Activated CD4-positive, alpha-beta memory T cell treated with anti-CD3 and anti-CD28 coated beads for 36 hours (primary cell): ENCODE measurements around the gene UBR3. TPM values are rescaled to one million over a fixed set of nuclear protein-coding genes. Genes with fewer than 3 reads are reported as not detected.

Experiments used
- CTCF ChIA-PET: fragments of 350-600 bp; sonication (Branson Sonifier 250); formaldehyde crosslinking; loops from one replicate; lab custom pipeline; 2021; ENCODE audit warnings: antibody characterized with exemption, inconsistent platforms; lab: Charles Lee
- POLR2A ChIA-PET: fragments of 350-600 bp; sonication (Branson Sonifier 250); formaldehyde crosslinking; loops from one replicate; lab custom pipeline; 2021; ENCODE audit warnings: antibody characterized with exemption; lab: Charles Lee
- DNase-seq: peaks from one replicate; pipeline ENCODE4 v3.0.0-alpha.2; 2020
- H3K27ac Mint-ChIP-seq: one replicate; pipeline ENCODE4 v1.8.0; 2021; ENCODE audit warnings: mixed read lengths
- H3K27me3 Mint-ChIP-seq: one replicate; pipeline ENCODE4 v1.8.0; 2021; ENCODE audit warnings: mixed read lengths
- H3K36me3 Mint-ChIP-seq: one replicate; pipeline ENCODE4 v1.8.0; 2021; ENCODE audit warnings: mixed read lengths
- H3K4me1 Mint-ChIP-seq: one replicate; pipeline ENCODE4 v1.8.0; 2021; ENCODE audit warnings: low read depth, mixed read lengths
- H3K4me3 Mint-ChIP-seq: one replicate; pipeline ENCODE4 v1.8.0; 2021; ENCODE audit warnings: mild to moderate bottlenecking, mixed read lengths
- H3K9me3 Mint-ChIP-seq: one replicate; pipeline ENCODE4 v1.8.0; 2021; ENCODE audit warnings: mixed read lengths
- intact Hi-C: fragments of 100-400 bp; cut with micrococcal nuclease; formaldehyde crosslinking; loops from one replicate; pipeline ENCODE4 v1.15.1; 2023
- total RNA-seq, 2 experiments: library from RNA; stranded (reverse); gene quantifications; one replicate each; pipeline ENCODE4 v1.2.3, GENCODE V29; 2021

UBR3 gene
- total RNA-seq, 2 experiments from 2014 or later, result 16.2 to 18.1 TPM

- H3K4me1 Mint-ChIP-seq, result no peaks in the 10 kb centered on the region
- H3K27ac Mint-ChIP-seq, result no peak overlapping the region
- no peak for DNase-seq
- peaks cover 12% of the 10 kb centered on the region for H3K36me3 Mint-ChIP-seq
- H3K27me3 Mint-ChIP-seq, result no peaks in the 10 kb centered on the region
- POLR2A ChIA-PET, result no interaction called here
- H3K4me3 Mint-ChIP-seq, result no peak overlapping the region
- CTCF ChIA-PET, result no interaction called here
- intact Hi-C loops, result no loop called here
- H3K9me3 Mint-ChIP-seq, result no peaks in the 10 kb centered on the region
These were observed 190.7 kb downstream of the UBR3 start for GRCh38 chr2:170017860-170018532.

GRCh38 chr2:170019060-170019805 lies 192.0 kb downstream of the UBR3 start:
- Mint-ChIP-seq H3K36me3 (peaks cover 11% of the 10 kb centered on the region), H3K4me1 (no peaks in the 10 kb centered on the region), H3K27ac (no peak overlapping the region), H3K4me3 (no peak overlapping the region), H3K27me3 (no peaks in the 10 kb centered on the region), H3K9me3 (no peaks in the 10 kb centered on the region)
- no peak for DNase-seq
- intact Hi-C loops, result no loop called here
- ChIA-PET POLR2A (interaction anchor here (0.7 kb wide), 1 partner anchor 999 kb away, joined by 3 read pairs; no protein-coding TSS in a partner anchor), CTCF (no interaction called here)

GRCh38 chr2:170020777-170021176 lies 193.5 kb downstream of the UBR3 start:
- no peaks in the 10 kb centered on the region for H3K27me3 Mint-ChIP-seq
- CTCF ChIA-PET, result no interaction called here
- no peak overlapping the region for H3K4me3 Mint-ChIP-seq

GRCh38 chr2:170022692-170023091 lies 195.4 kb downstream of the UBR3 start:
- Mint-ChIP-seq H3K27me3 (no peaks in the 10 kb centered on the region), H3K36me3 (peaks cover 11% of the 10 kb centered on the region), H3K4me1 (no peaks in the 10 kb centered on the region), H3K9me3 (no peaks in the 10 kb centered on the region), H3K27ac (no peak overlapping the region), H3K4me3 (no peak overlapping the region)
- intact Hi-C loops, result no loop called here
- ChIA-PET POLR2A (no interaction called here), CTCF (no interaction called here)
- DNase-seq, result no peak

More at GRCh38 chr2:170020777-170021176, 193.5 kb downstream of the UBR3 start:
- Mint-ChIP-seq H3K9me3 (no peaks in the 10 kb centered on the region), H3K27ac (no peak overlapping the region), H3K4me1 (no peaks in the 10 kb centered on the region), H3K36me3 (peaks cover 11% of the 10 kb centered on the region)
- POLR2A ChIA-PET, result no interaction called here
- no peak for DNase-seq
- intact Hi-C loops, result no loop called here

- no peak overlapping the region for H3K27ac Mint-ChIP-seq
- CTCF ChIA-PET, result no interaction called here
- H3K4me1 Mint-ChIP-seq, result no peaks in the 10 kb centered on the region
- H3K9me3 Mint-ChIP-seq, result no peaks in the 10 kb centered on the region
- intact Hi-C loops, result no loop called here
- peaks cover 17% of the 10 kb centered on the region for H3K36me3 Mint-ChIP-seq
- no peak for DNase-seq
- H3K4me3 Mint-ChIP-seq, result no peak overlapping the region
- H3K27me3 Mint-ChIP-seq, result no peaks in the 10 kb centered on the region
- POLR2A ChIA-PET, result no interaction called here
These were observed 197.5 kb downstream of the UBR3 start for GRCh38 chr2:170024721-170025120.

GRCh38 chr2:170025223-170025622 lies 198.0 kb downstream of the UBR3 start:
- Mint-ChIP-seq H3K4me1 (no peaks in the 10 kb centered on the region), H3K9me3 (no peaks in the 10 kb centered on the region), H3K27me3 (no peaks in the 10 kb centered on the region), H3K36me3 (peaks cover 22% of the 10 kb centered on the region), H3K4me3 (no peak overlapping the region), H3K27ac (no peak overlapping the region)
- no peak for DNase-seq
- CTCF ChIA-PET, result no interaction called here
- intact Hi-C loops, result no loop called here
- POLR2A ChIA-PET, result no interaction called here

GRCh38 chr2:170026361-170026760 lies 199.1 kb downstream of the UBR3 start:
- Mint-ChIP-seq H3K4me1 (no peaks in the 10 kb centered on the region), H3K4me3 (no peak overlapping the region), H3K27ac (no peak overlapping the region), H3K36me3 (peaks cover 27% of the 10 kb centered on the region), H3K27me3 (no peaks in the 10 kb centered on the region), H3K9me3 (no peaks in the 10 kb centered on the region)
- no peak for DNase-seq
- ChIA-PET CTCF (no interaction called here), POLR2A (no interaction called here)
- intact Hi-C loops, result no loop called here

- Mint-ChIP-seq H3K9me3 (no peaks in the 10 kb centered on the region), H3K4me3 (no peak overlapping the region), H3K36me3 (peaks cover 26% of the 10 kb centered on the region), H3K4me1 (no peaks in the 10 kb centered on the region), H3K27ac (no peak overlapping the region), H3K27me3 (no peaks in the 10 kb centered on the region)
- POLR2A ChIA-PET, result no interaction called here
- no peak for DNase-seq
- CTCF ChIA-PET, result no interaction called here
- intact Hi-C loops, result no loop called here
These were observed 202.3 kb downstream of the UBR3 start for GRCh38 chr2:170029551-170029950.

- H3K9me3 Mint-ChIP-seq, result no peaks in the 10 kb centered on the region
- H3K4me1 Mint-ChIP-seq, result no peaks in the 10 kb centered on the region
- no peaks in the 10 kb centered on the region for H3K27me3 Mint-ChIP-seq
- ChIA-PET POLR2A (no interaction called here), CTCF (no interaction called here)
- H3K27ac Mint-ChIP-seq, result no peak overlapping the region
- peaks cover 26% of the 10 kb centered on the region for H3K36me3 Mint-ChIP-seq
- no peak for DNase-seq
- intact Hi-C loops, result no loop called here
- no peak overlapping the region for H3K4me3 Mint-ChIP-seq
These were observed 202.8 kb downstream of the UBR3 start for GRCh38 chr2:170030040-170030439.

- ChIA-PET CTCF (no interaction called here), POLR2A (no interaction called here)
- H3K4me1 Mint-ChIP-seq, result no peaks in the 10 kb centered on the region
- no peaks in the 10 kb centered on the region for H3K9me3 Mint-ChIP-seq
- no peak for DNase-seq
- intact Hi-C loops, result no loop called here
- no peaks in the 10 kb centered on the region for H3K27me3 Mint-ChIP-seq
- H3K36me3 Mint-ChIP-seq, result peaks cover 29% of the 10 kb centered on the region
- H3K4me3 Mint-ChIP-seq, result no peak overlapping the region
- H3K27ac Mint-ChIP-seq, result no peak overlapping the region
These were observed 204.0 kb downstream of the UBR3 start for GRCh38 chr2:170031288-170031687.

- no peak overlapping the region for H3K4me3 Mint-ChIP-seq
- no peaks in the 10 kb centered on the region for H3K27me3 Mint-ChIP-seq
- CTCF ChIA-PET, result no interaction called here
- H3K9me3 Mint-ChIP-seq, result no peaks in the 10 kb centered on the region
- no peak overlapping the region for H3K27ac Mint-ChIP-seq
- POLR2A ChIA-PET, result no interaction called here
- peaks cover 22% of the 10 kb centered on the region for H3K36me3 Mint-ChIP-seq
- intact Hi-C loops, result no loop called here
- DNase-seq, result no peak
- H3K4me1 Mint-ChIP-seq, result no peaks in the 10 kb centered on the region
These were observed 207.3 kb downstream of the UBR3 start for GRCh38 chr2:170034596-170034995.

- POLR2A ChIA-PET, result no interaction called here
- H3K27me3 Mint-ChIP-seq, result no peaks in the 10 kb centered on the region
- no peaks in the 10 kb centered on the region for H3K4me1 Mint-ChIP-seq
- intact Hi-C loops, result no loop called here
- no peak for DNase-seq
- H3K36me3 Mint-ChIP-seq, result peaks cover 13% of the 10 kb centered on the region
- H3K27ac Mint-ChIP-seq, result no peak overlapping the region
- no peak overlapping the region for H3K4me3 Mint-ChIP-seq
- CTCF ChIA-PET, result no interaction called here
- no peaks in the 10 kb centered on the region for H3K9me3 Mint-ChIP-seq
These were observed 211.5 kb downstream of the UBR3 start for GRCh38 chr2:170038734-170039133.
